ENCODE measurements around the gene PDZD2. TPM values are rescaled to one million over a fixed set of nuclear protein-coding genes. Genes with fewer than 3 reads are reported as not detected.

Gene PDZD2
- total RNA-seq, 4 donors from 2014 or later = 34.1 to 91.4 (median 51.0) TPM

GRCh38 chr5:32087086-32088082 lies 448.5 kb downstream of the PDZD2 start:
- no peak for TF ChIP-seq CTCF (IDR thresholded peaks at IDR 0.05; ENCODE audit: low read depth)

- no peak for TF ChIP-seq CTCF (IDR thresholded peaks at IDR 0.05; ENCODE audit: low read depth)
Observed at GRCh38 chr5:32088214-32088613, 449.3 kb downstream of the PDZD2 start.

- TF ChIP-seq CTCF (IDR thresholded peaks at IDR 0.05; ENCODE audit: low read depth) = no peak
Observed at GRCh38 chr5:32089146-32090000, 450.4 kb downstream of the PDZD2 start.

GRCh38 chr5:32090026-32090754 lies 451.3 kb downstream of the PDZD2 start:
- TF ChIP-seq CTCF (IDR thresholded peaks at IDR 0.05; ENCODE audit: low read depth) = no peak

GRCh38 chr5:32090755-32091128 lies 451.8 kb downstream of the PDZD2 start:
- no peak for TF ChIP-seq CTCF (IDR thresholded peaks at IDR 0.05; ENCODE audit: low read depth)

GRCh38 chr5:32092938-32093812 lies 454.2 kb downstream of the PDZD2 start:
- TF ChIP-seq CTCF (IDR thresholded peaks at IDR 0.05; ENCODE audit: low read depth) = no peak

Measured in subcutaneous adipose tissue (tissue), 4 donors.